T-helper 1 cell treated with Interleukin-12 subunit alpha and Interleukin-12 subunit beta and Interleukin-4 antibody, amounts not matched to agents 30 μg/mL and 1 μg/mL, for 36 hours (primary cell): Measurements from ENCODE around the gene PADI3.

ENCODE experiments used
- H3K27ac Mint-ChIP-seq: one replicate; pipeline ENCODE4 v1.8.0; 2021; ENCODE audit warnings: mild to moderate bottlenecking, mixed read lengths
- H3K27me3 Mint-ChIP-seq: one replicate; pipeline ENCODE4 v1.8.0; 2021; ENCODE audit warnings: low read depth, mixed read lengths
- H3K36me3 Mint-ChIP-seq: one replicate; pipeline ENCODE4 v1.8.0; 2021; ENCODE audit warnings: low read depth, mixed read lengths
- H3K4me1 Mint-ChIP-seq: one replicate; pipeline ENCODE4 v1.8.0; 2021; ENCODE audit warnings: low read depth, mixed read lengths
- H3K4me3 Mint-ChIP-seq: one replicate; pipeline ENCODE4 v1.8.0; 2021; ENCODE audit warnings: mild to moderate bottlenecking, moderate library complexity, mixed read lengths
- H3K9me3 Mint-ChIP-seq: one replicate; pipeline ENCODE4 v1.8.0; 2021; ENCODE audit warnings: mixed read lengths

The PADI3 gene

DNA sequence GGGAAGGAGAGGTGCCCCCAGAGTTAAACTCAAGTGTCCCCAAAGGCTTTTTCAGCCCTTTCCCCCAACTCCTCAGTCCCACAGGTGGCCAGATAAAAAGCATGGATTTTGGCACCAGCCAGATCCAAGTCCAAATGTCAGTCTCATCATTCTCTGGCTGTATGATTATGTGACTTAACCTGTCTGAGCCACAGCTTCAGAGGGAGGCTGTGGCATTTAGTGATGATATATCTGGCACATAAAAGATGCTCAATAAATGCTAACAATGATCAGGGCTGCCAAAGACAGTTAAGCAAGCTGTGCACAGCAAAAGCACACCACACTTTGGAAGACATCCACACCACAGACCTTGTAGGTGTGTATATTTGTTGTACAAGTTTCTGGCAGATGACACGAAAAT is 5.6 kb upstream of the PADI3 start:
- no peaks in the 10 kb centered on the region for H3K36me3 Mint-ChIP-seq
- H3K4me3 Mint-ChIP-seq: no peak overlapping the region
- no peaks in the 10 kb centered on the region for H3K27me3 Mint-ChIP-seq
- no peaks in the 10 kb centered on the region for H3K9me3 Mint-ChIP-seq
- H3K4me1 Mint-ChIP-seq: no peaks in the 10 kb centered on the region
- no peak overlapping the region for H3K27ac Mint-ChIP-seq

DNA sequence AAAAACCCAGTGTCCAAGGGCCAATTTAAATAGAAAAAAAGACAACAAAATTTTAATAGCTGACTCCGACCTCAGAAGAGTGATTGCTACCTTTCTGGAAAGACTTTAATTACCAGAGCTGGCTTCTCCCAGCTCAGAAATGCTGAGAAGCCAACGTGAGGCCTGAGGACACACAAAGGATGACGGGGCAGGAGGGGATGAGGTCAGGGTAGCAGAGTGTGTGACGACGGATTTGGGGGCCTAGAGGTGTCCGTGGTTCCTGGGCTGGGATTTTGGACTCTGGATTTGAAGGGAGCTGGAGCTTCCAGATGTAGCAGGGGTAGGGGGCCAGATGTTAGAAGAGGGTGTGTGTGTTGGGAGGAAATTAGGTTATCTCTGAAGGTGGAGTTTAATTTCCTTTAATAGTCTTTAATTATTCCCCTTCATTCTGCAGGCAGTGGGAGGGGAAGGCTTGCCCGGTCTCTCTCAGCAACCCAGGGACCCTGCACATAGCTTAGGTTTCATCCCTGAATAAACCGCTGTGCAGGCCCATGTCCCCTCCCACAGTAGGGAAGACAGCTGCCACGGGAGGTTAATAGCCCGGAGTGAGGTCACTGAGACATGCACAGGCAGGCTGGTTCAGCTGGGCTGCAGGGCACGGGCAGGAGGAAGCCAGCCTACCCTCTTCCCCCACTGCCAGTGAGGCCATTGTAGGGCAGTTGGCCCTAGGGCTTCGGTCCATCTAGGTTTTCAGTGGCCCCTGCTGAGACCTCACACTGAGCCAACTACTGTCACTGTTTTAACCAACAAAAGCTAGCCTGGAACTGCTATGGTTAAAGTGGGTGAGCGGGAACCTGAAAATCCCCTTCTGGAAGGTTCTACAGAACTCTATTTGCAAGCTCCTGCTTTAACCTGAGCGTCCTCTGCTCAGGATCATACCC is 3.8 kb upstream of the PADI3 start:
- Mint-ChIP-seq H3K27me3 (no peaks in the 10 kb centered on the region), H3K36me3 (no peaks in the 10 kb centered on the region), H3K4me1 (no peaks in the 10 kb centered on the region), H3K9me3 (no peaks in the 10 kb centered on the region), H3K27ac (no peak overlapping the region), H3K4me3 (no peak overlapping the region)

DNA sequence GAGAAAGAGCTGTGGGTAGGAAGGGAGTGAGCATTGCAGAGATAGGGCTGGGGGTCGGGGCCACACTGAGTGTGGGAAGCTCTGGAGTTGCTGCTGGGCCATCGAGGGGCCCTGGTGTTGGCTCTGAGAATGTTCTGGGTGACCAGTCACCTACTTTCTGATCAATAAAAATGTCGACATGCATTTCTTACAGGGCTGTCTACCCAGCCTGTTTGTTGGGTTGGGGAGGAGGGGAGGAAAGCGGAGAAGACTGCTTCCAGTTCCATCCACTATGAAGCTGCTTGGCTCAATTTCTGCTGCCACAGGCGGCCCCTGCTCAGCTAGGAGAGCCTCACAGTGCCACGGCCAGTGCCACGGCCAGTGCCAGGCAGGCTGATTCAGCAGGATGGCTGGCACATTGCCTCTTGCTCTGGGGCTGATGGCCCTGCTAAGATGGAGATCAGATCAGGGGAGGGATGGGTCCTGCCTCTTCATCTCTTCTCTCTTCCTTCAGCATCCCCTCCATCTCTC is 3.0 kb upstream of the PADI3 start:
- H3K9me3 Mint-ChIP-seq: no peaks in the 10 kb centered on the region
- no peak overlapping the region for H3K27ac Mint-ChIP-seq
- H3K4me1 Mint-ChIP-seq: no peaks in the 10 kb centered on the region
- no peaks in the 10 kb centered on the region for H3K36me3 Mint-ChIP-seq
- no peak overlapping the region for H3K4me3 Mint-ChIP-seq
- H3K27me3 Mint-ChIP-seq: no peaks in the 10 kb centered on the region

DNA sequence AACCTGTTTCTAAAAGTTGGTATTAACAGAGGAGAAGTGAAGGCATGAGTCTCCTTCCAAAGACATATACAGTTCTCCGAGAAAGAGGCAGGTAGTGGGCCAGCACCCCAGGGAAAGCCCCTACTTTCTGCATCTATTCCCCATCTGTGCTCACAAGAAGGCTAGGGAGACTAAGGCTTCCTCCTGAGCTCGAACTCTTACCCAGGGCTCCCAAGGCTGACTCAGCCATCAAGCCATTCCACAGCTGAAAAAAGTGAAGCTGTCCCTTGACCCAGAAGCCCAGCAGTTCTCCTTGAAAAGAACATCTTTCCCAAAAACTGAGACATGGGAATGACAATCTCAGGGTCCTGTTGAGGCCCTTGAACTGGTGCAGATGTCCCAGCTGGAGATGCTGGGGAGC is 1.9 kb upstream of the PADI3 start:
- Mint-ChIP-seq H3K27ac (no peak overlapping the region), H3K9me3 (no peaks in the 10 kb centered on the region), H3K27me3 (no peaks in the 10 kb centered on the region), H3K4me3 (no peak overlapping the region), H3K4me1 (no peaks in the 10 kb centered on the region), H3K36me3 (no peaks in the 10 kb centered on the region)

DNA sequence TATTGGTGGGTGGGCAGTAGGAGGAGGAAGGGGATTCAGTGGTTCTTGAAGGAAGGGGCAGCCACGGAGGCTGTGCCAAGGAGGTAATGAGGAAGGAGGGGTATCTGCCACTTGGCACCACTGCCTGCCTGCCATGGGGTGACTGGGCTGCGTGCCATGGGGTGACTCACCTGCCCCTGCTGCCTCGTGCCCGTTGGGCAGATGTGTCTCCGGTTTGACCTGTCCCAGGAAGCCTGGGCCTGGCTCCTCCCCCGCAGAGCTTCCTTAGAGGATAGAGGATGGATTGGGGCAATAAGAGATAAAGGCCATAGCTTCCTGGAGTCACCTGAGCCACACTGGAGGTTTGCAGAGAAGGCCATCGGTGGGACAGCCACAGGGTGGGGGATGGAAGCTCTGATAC is 1.7 kb downstream of the PADI3 start:
- no peak overlapping the region for H3K27ac Mint-ChIP-seq
- H3K4me3 Mint-ChIP-seq: no peak overlapping the region
- no peaks in the 10 kb centered on the region for H3K9me3 Mint-ChIP-seq
- no peaks in the 10 kb centered on the region for H3K36me3 Mint-ChIP-seq
- no peaks in the 10 kb centered on the region for H3K27me3 Mint-ChIP-seq
- no peaks in the 10 kb centered on the region for H3K4me1 Mint-ChIP-seq

DNA sequence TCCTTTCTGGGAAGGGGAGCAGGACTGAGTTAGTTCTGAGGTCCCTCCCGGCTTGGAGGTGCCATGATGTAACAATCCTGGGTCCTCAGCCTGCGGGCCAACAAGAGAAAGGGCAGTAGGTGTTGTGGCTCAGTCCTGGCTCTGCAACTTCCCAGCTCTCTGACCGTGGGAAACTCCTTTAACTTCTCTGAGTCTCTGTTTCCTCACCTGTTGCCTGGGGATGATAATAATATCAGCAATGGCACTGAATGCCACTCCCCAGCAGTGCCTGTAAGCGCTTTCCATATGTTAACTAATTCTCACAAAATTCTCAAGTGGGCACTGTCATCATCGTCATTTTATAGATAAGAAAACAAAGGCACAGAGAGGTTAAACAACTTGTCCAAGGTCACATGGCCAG is 2.3 kb downstream of the PADI3 start:
- Mint-ChIP-seq H3K27me3 (no peaks in the 10 kb centered on the region), H3K36me3 (no peaks in the 10 kb centered on the region), H3K4me1 (no peaks in the 10 kb centered on the region), H3K27ac (no peak overlapping the region), H3K9me3 (no peaks in the 10 kb centered on the region), H3K4me3 (no peak overlapping the region)

DNA sequence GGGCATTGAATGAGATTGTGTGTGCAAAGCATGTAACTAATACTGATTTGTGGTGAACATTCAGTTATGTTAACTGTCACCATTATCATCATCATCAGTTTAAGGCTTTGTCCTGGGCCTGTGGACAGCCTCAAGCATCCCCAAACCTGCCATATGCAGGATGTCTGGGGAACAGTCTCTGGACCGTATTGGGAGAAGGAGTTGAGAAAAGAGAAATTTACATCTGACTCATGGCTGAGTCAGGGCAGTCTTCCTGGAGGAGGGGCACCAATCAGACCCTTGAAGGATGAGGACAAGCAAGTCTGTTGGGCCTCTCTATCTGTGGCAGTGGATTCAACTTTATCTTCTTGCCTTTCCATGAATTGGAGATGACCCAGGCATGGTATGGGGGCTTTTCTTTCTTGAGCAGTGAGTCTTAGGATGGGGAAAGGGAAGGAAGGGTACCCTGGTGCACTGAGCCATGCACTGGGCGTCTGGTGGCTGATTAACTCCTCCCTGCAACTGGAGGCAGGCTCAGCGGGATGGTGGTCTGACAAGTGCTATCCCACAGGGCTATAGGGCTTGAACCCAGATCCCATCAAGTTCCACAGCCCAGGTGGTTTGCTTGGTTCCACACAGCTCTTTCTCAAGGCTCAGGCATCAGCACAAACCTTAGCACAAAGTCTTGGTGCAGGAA is 2.9 kb downstream of the PADI3 start:
- Mint-ChIP-seq H3K27ac (no peak overlapping the region), H3K4me3 (no peak overlapping the region), H3K36me3 (no peaks in the 10 kb centered on the region), H3K27me3 (no peaks in the 10 kb centered on the region), H3K9me3 (no peaks in the 10 kb centered on the region), H3K4me1 (no peaks in the 10 kb centered on the region)

DNA sequence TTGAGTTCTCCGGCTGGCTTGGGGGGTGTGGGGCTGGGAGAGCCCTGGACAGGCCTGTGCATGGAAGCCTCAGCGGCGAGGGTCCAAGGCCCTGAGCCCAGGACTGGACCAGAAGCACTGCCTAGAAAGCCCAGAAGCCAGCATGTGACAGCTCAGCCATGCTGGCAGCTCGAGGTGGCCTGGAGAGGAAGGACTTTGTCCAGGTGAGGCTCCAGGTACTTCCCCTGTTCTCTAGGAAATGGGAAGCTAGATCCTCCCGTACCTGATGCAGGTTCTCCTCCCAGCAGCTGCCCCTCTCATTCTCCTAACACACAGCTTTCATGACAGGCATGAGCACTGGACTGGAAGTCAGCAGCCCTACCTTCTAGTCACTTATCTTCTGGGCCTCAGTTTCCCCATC is 6.4 kb downstream of the PADI3 start:
- no peaks in the 10 kb centered on the region for H3K36me3 Mint-ChIP-seq
- no peak overlapping the region for H3K27ac Mint-ChIP-seq
- no peaks in the 10 kb centered on the region for H3K27me3 Mint-ChIP-seq
- no peaks in the 10 kb centered on the region for H3K9me3 Mint-ChIP-seq
- no peaks in the 10 kb centered on the region for H3K4me1 Mint-ChIP-seq
- no peak overlapping the region for H3K4me3 Mint-ChIP-seq

DNA sequence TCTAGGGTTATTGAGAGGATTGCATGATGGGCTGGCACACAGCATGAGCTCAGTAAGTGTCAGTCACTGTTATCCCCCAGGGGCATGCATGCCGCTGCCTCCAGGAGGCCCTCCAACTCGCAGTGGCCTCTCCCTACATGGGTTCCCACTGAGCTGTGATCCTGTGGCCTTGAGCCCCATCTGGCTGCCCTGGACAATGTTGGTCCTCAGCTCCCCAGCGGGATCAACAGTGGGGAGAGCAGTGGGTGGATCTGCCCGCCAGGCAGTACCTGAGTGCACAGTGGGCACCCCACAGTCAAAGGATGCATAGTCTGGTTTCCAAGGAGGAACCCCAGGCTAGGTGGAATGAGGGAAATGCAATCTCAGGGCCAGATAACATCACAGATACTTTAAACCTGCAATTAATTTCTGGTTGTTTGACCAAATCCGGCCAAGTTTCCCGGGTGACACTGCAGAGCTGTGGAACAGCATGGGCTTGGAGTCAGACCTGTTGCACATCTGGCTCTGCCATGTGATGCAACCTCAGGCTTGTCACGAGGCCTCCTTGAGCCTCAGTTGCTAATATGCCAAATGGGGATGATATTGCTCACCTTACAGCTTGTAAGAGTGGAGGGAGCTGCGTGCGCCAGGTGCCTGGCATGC is 9.3 kb downstream of the PADI3 start:
- Mint-ChIP-seq H3K27ac (no peak overlapping the region), H3K4me1 (no peaks in the 10 kb centered on the region), H3K9me3 (no peaks in the 10 kb centered on the region), H3K36me3 (no peaks in the 10 kb centered on the region), H3K4me3 (no peak overlapping the region), H3K27me3 (peaks cover 6% of the 10 kb centered on the region)

DNA sequence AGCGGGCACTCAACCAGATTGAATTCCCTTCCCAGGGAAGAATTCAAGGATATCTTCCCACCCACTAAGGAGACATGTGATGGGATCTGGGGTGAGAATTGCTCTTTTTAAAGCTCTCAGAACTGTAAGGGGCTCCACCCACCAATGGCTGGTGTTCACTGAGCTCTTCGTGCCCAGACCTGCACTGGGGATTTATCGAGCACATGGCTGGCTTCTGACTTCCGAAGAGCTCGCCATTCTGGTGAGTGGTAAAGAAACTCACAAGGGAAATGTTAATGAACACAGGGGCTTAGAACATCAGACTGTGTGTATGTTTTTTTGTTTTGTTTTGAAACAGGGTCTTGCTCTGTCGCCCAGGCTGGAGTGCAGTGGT is 9.8 kb downstream of the PADI3 start:
- H3K9me3 Mint-ChIP-seq: no peaks in the 10 kb centered on the region

DNA sequence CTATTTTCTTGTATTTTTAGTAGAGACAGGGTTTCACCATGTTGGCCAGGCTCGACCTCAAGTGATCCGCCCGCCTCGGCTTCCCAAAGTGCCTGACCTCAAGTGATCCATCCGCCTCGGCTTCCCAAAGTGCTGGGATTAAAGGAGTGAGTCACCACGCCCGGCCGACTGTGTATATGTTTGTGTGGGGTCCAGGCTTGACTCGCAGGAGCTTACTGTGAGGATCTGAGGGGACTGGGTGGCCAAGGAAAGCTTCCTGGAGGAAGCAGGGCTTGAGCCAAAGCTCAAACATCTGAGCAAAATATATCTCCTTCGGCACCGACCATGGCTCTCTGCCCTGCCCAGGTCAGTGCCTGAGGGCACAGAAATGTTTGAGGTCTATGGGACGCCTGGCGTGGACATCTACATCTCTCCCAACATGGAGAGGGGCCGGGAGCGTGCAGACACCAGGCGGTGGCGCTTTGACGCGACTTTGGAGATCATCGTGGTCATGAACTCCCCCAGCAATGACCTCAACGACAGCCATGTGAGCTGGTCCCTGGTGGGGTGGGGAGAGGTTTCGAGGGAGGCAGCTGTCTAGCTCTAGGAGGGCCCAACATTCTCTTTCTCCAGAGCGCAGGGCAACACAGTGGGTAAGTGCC is 10.5 kb downstream of the PADI3 start:
- H3K9me3 Mint-ChIP-seq: no peaks in the 10 kb centered on the region
- H3K27me3 Mint-ChIP-seq: peaks cover 10% of the 10 kb centered on the region
- H3K4me3 Mint-ChIP-seq: no peak overlapping the region
- H3K36me3 Mint-ChIP-seq: no peaks in the 10 kb centered on the region
- H3K27ac Mint-ChIP-seq: no peak overlapping the region
- H3K4me1 Mint-ChIP-seq: no peaks in the 10 kb centered on the region

More for the DNA sequence above, 9.8 kb downstream of the PADI3 start:
- Mint-ChIP-seq H3K27me3 (peaks cover 10% of the 10 kb centered on the region), H3K27ac (no peak overlapping the region), H3K36me3 (no peaks in the 10 kb centered on the region), H3K4me1 (no peaks in the 10 kb centered on the region), H3K4me3 (no peak overlapping the region)

DNA sequence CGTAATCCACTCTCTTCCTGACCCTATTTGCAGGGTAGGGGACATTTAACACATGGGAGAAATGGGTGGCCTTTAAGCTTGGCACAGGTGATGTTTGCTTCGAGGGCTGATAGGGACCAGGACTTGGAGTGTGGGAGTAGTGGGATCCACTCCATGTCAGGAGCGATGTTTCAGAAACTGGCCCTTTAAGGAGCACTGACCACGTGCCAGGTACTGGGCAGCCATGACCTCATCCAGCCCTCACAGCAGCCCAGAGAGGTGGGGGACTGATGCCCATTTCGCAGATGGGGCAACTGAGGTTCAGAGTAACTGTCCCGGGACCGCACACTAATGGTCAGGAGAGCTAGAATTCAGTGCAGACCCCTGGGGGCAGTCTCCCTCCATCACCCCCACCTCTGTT is 11.4 kb downstream of the PADI3 start:
- no peak overlapping the region for H3K27ac Mint-ChIP-seq
- no peaks in the 10 kb centered on the region for H3K36me3 Mint-ChIP-seq
- no peaks in the 10 kb centered on the region for H3K9me3 Mint-ChIP-seq
- H3K27me3 Mint-ChIP-seq: peaks cover 10% of the 10 kb centered on the region
- no peak overlapping the region for H3K4me3 Mint-ChIP-seq
- H3K4me1 Mint-ChIP-seq: no peaks in the 10 kb centered on the region

DNA sequence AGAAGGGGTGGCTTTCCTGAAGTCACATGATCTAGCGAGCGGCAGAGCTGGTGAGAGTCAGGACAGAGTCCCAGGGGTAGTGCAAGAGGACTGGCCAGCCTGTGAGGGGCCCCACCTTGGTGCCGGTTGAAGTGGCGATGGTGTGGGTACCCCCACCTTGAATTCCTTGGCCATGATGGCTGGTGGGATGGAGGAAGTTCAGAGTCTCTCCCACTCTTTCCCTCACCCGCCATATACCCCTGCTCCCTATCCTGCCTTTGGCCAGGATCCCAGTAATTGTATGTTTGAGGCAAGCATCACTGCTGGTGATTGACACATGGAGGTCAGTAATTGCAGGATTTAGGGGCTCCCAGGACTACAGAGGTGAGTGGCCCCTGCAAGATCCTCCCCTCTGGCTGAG is 11.8 kb downstream of the PADI3 start:
- Mint-ChIP-seq H3K36me3 (no peaks in the 10 kb centered on the region), H3K9me3 (no peaks in the 10 kb centered on the region), H3K27ac (no peak overlapping the region), H3K27me3 (peaks cover 10% of the 10 kb centered on the region), H3K4me1 (no peaks in the 10 kb centered on the region), H3K4me3 (no peak overlapping the region)

DNA sequence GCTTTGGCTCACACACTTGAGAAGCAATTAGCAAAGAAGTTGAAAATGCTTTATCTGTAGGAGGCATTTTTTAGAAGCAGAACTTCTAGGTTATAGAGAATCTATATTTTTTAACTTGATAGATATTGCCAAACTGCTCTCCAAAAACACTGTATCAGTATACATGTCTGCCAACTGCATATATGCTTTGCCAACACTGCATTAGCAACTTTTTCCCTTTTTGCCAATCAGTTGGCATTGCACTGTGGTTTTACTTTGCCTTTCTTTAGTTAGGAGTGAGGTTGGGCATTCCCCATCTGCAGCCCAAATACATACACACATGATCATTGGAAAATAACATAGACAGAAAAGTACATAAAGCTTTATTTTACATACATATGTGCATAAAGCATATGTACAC is 15.0 kb downstream of the PADI3 start:
- no peak overlapping the region for H3K27ac Mint-ChIP-seq
- H3K4me3 Mint-ChIP-seq: no peak overlapping the region
- H3K27me3 Mint-ChIP-seq: peaks cover 10% of the 10 kb centered on the region
- H3K4me1 Mint-ChIP-seq: no peaks in the 10 kb centered on the region
- no peaks in the 10 kb centered on the region for H3K9me3 Mint-ChIP-seq
- no peaks in the 10 kb centered on the region for H3K36me3 Mint-ChIP-seq
